Measurements from ENCODE around the gene EXOC5.
"Not testable (repeated sequence)": the region's sequence is repeated elsewhere in the genome, so short reads cannot be mapped to it uniquely, and the experiment has no call there.

The EXOC5 gene

DNA sequence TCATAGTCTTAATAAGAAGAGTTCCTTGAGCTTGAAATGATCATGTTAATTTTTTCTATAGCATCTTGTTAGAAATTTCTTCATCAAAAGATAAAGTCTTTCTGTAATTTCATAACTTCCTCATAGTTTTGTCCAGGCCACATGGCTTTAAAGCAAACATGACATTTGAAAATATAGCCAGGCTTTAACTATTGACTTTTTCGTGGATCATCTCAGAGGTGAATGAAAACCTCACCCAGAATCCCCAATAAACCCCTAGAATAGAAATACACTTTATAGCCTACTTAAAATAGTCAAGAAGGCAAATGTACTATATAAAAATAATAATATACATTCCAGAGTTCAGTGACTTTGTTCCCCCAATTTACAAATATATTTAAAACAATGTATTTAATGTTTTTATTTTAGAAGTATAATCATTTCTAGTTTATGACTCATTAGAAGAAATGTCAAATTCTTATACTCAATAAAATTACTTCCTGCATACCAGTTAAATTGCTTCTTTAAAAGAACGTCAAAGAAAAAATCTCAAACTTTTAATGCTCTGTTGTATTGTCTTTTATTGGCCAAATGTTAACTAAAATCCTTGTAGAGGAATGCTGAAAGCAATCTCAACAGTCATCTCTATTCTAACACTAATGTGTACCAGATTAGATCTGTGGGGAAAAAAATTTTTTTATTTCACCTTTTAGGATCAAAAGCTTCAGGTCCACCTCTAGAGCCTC, 21.6 kb downstream of the EXOC5 start:
- no peak for DNase-seq

- no peak for DNase-seq
Observed at GRCh38 chr14:57245941-57246340, 22.8 kb downstream of the EXOC5 start.

DNA sequence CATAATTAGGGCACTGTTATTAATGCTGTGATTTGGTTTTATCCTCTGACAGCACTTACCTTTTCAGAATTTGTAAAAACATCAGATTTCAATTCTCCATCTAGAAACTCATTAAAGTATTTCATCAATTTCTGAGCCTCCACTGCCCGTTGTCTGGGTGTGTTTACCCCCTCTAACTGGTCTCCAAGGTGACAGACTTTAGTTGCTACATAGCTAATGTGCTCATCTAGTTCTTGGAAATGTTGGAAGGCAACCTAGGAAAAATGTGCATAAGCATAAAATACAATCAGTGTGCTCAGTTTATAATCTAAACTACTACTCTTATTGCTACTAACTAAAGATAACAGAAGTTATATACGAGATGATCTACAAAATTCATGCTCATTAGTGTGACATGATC, 24.6 kb downstream of the EXOC5 start:
- no peak for DNase-seq

DNA sequence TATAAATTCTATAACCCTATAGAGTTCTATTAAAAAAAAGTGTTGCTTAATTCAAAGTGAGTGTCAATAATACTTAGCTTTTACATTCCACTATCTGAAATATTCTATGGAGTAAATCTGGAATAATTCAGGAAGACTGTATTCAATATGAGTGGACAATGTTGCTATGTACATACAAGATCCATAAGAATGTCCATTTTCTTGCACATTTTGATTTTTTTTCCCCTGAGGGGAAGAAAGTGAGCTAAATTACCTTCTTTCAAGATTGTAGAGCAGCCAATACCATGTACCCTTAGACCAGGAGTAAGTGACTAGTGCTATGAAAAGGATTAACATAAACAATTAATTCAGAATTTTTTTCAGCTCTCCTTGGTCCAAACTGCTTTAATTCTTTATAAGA, 25.4 kb downstream of the EXOC5 start:
- no peak for DNase-seq

- DNase-seq: not testable (repeated sequence)
Observed at GRCh38 chr14:57240115-57240514, 28.6 kb downstream of the EXOC5 start.

DNA sequence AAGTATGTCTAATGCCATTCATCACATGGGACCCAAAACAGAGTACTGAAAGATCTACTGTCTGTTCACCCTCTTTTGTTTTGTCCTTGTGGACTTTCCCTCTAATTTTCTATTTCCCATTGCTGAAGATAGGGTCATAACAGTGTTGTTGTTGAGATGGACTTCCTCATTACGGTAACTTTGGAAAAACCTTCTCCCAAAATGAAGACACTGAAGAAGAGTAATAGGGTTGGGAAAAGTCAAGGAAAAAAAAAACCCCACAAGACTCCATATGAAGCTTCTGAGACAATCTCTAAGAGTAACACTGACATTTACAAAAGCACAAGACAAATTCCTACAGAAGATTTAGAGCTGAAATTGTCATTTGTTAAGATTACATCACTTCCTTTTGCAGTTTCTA, 36.7 kb downstream of the EXOC5 start:
- DNase-seq: no peak

- not testable (repeated sequence) for DNase-seq
Observed at GRCh38 chr14:57228320-57228719, 40.4 kb downstream of the EXOC5 start.

GRCh38 chr14:57227083-57227482, 41.6 kb downstream of the EXOC5 start:
- no peak for DNase-seq

GRCh38 chr14:57221931-57222330, 46.8 kb downstream of the EXOC5 start:
- DNase-seq: no peak

GRCh38 chr14:57212919-57213318, 55.8 kb downstream of the EXOC5 start:
- no peak for DNase-seq

DNA sequence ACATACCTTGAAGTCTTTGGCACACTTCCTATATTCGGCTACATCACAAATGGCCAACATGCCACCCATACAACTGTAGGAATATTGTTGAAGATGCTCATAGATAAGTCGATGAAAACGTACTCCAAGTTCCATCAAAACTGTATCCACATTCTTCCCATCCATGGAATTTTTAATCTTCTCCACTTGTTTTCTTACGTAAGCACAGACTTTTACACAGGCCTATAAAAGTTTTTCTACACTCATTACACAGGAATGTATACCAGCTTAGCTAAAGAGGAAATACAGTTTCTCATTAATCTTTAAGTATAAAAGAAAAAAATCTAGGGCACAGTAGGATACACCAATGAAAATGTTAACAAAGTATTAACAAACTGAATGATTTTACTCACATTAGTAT, 59.1 kb downstream of the EXOC5 start:
- DNase-seq: no peak

DNA sequence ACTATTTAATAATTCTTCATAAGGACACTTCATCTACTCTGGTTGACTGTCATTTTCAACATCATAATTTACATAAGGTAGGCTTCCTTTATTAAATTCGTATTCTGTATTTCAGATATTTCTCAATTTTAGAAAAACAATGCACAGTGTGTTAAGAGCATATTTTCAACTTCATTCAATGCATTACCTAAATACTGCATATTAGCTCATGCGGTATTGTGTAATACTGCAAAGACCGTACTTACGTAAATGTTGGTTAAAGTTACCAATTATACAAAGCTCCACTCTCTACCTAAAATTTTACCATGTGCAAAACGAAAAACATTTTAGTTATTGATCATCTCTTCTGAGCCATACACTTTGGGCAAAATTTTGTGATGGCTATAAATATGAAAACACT, 62.8 kb downstream of the EXOC5 start:
- DNase-seq: no peak

DNA sequence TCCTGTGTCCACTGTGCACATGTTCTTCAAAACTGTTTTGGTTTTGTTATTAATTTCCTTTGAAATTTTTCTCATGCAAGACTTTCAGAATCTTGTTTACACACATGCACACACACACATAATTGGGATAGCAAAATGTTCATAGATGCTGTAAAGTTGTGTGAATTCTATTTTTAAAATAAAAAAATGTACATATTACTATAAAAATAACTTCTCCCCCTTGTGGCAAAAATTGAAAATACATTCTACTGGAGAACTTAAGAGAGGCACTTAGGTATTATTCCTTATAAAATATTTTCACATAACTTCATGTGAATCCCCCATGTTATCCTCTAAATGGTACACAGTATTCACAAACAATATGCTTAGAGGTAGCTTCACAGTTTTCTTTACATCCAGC, 66.0 kb downstream of the EXOC5 start:
- not testable (repeated sequence) for DNase-seq

DNA sequence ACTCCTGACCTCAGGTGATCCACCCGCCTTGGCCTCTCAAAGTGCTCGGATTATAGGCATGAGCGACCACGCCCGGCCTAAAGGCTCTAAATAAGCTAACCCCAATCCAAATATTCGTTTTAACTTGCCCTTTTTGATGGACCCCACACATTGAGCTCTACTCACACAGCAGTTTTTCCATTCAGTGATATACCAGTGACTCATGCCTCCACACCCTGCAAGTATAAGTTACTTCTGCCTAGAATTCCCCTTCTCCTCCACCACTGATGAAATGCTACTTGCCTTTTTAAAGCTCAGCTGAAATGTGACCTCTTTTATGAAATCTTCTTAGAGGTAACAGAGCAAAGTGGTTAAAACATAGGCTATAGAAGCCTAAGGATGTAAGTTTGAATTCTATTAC, 68.8 kb downstream of the EXOC5 start:
- no peak for DNase-seq

DNA sequence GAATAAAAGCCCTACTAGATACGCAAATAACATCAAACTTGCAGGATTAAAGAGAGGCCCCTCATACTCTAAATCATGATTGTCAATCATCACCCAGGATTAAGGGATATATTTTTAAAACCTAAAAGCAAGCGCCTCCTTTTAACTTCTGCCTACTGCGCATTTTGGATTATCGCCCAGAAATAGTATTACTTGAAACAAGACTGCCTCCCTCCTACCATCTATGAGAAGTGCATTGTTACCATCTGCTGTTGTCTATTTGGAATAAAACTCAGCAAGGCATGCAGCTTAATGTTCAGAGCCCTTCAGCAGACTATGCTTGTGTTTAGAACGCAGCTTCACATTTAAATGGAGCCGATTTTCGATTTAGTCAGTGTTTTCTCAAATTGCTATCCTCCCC, 79.6 kb downstream of the EXOC5 start:
- DNase-seq: peak; percentile 22

DNA sequence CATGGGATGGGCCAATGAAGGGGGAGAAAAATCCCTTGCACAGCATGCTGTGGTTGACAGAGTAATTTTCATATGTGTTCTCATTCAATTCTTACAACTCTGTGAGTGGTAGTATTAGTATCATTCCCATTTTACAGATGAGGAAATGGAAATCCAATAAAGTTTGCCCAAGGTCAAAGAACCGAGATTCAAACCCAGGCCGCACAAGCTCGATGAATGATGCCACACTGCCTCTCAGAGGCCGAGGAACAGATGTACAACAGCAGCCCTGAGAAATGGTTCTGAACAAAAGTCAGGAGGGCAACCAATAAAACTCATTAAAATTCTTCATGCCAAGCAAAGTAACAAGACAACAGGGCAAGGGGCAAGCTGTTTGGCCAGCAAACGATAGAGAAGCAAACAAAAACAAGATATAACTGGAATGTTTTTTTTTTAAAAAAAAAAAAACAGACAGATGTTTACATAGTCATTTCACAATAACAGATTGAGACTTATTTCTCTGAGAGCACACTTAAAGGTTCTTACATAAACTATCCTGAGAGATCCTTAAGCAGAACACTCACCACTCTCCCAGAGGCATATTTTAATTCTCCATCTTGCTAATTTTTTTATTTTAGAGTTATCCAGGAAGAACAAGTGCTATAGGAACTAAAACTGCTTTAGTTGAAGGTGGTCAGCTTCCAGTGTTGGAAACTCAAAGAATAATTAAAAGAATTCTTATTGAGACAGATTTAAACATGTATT, 85.8 kb downstream of the EXOC5 start:
- peak; percentile 13 for DNase-seq

DNA sequence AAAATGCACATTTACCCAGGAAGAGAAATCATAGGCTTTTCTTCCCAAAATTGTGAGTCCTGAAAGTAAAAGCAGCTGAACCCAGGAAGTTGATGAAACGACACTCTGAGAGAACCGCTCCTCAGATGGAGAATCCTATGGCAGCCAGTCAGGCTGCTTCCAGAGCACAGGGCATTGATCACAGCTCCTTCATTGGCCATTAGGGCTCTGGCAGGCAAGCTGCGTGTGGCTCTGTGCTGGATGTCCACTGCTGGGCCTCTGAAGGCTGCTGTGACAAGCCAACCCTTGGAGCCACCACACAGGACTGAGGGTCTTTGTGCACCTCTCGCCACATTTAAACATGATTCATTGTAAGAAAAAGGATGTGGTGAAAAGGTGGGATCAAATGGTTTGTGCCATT, 89.4 kb downstream of the EXOC5 start:
- no peak for DNase-seq

DNA sequence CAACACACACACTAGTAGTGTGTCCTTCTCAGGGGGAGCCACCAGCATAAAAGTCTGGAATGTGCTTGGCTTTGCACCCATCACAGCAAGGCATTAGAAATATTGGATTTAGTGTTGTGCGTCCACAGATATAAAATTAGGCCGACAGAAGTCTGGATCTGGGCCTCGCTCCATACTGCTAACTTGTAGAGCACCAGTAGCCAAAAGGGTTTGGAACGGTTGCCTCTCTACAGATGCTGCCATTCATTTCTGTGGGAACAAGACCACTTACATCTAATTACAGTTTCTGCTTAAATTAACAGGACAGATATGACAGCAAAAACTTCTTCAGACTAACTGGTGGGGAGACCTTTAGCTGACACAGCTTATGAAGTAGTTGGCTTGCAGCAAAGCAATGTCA, 94.2 kb downstream of the EXOC5 start:
- DNase-seq: peak; percentile 17

- no peak for DNase-seq
Observed at GRCh38 chr14:57171903-57172302, 96.8 kb downstream of the EXOC5 start.

GRCh38 chr14:57171363-57171762, 97.3 kb downstream of the EXOC5 start:
- no peak for DNase-seq

DNA sequence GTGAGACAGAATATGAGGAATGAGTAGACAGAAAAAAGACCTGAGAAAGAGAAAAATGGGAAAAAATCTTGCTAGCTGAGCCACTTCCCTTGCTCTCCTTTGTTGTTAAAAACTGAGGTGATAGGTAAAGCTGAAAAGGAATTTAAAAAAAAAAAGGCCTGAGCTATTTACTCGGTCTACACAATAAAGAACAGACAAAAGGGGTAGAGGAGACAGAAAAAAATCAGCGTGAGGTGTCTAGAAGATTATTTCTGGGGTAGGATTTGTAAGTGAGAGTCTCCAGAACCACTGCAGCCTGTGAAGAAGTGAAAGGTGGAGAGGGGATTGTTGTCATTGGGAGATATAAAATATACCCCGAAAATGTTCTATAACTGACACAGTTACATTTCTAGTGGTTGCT, 98.8 kb downstream of the EXOC5 start:
- DNase-seq: no peak

DNA sequence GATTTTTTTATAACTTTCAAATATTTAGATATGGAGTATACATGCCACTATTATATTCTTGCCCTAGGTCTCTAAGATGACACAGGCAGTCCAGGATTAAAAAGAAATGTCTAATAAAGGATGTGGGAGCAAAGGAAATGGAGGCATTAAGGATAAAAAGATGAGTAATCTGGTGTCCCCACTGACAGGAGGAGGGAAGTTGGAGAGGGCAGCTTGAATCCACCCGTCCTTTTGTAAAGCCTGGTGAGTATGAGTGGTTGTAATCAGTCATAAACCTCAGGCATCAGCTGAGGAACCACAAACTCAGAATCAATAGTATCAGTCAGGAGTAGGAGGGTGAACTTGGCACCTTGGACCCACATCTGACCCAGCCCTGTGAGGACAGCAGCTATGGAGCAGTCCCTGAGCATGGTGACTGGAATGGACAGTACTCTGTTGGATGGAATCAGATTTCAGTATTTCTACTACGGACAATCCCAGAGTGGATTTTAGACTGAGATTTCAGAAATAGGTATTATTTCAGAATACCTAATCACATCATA, 100.5 kb downstream of the EXOC5 start:
- no peak for DNase-seq

- DNase-seq: no peak
Observed at GRCh38 chr14:57161583-57162234, 107.0 kb downstream of the EXOC5 start.

GRCh38 chr14:57160333-57160732, 108.4 kb downstream of the EXOC5 start:
- DNase-seq: no peak

All from NCI-H2227 treated with DMSO at 0.1 percent for 48 hours (cell line).